ENCODE data around the gene NEDD4L. TPM values are rescaled to one million over a fixed set of nuclear protein-coding genes. Genes with fewer than 3 reads are reported as not detected.

The NEDD4L gene
- total RNA-seq, 1 donor from 2014 or later = 55.3 TPM

GRCh38 chr18:58095655-58096054 is 51.6 kb downstream of the NEDD4L start:
- no peak for DNase-seq

DNA sequence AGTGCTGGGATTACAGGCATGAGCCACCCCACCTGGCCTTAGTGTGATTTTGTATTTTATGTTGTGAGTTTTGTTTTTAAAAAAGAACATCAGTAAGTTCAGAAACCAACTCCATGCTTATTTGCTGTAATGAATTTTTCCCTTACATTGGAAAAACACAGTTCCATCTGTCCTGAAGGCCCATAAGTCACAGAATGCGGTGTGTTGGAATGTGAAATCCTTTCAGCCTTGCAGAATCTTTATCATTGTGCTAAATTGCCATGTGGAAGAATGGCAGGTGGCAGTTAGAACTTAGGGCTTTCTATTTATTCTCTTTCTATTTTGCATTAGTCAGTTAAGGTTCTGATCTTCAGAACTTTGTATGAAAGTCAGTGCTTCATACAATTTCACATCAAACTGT is 52.6 kb downstream of the NEDD4L start:
- no peak for DNase-seq

- DNase-seq = no peak
Observed at GRCh38 chr18:58097121-58097906, 53.3 kb downstream of the NEDD4L start.

DNA sequence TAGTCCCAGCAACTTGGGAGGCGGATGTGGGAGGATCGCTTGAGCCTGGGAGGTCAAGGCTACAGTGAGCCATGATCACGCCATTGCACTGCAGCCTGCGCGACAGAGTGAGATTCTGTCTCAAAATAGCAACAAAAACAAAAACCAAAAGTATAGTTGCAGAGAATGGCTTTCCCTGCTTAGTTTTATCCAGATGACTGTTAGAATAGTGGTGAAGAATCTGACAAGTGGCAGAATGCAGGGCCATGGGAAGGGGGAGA is 53.8 kb downstream of the NEDD4L start:
- no peak for DNase-seq

DNA sequence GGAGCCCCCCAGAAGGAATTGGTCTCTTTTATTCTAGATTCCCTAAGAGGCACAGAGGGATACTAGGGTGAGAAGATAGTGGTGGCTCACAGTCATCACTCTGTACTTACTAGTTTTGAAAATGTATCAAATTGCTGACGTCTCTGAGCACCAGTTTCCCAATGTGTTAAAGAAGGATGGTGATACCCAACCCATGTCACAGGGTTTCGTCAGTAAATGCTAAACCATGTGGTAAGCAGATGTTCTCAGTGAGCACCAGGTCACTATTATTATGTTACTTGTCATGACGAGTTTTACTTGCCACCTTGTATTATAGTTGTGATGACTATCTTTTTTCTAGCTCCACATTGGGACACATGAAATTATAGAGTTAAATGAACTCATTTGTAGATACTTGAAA is 54.7 kb downstream of the NEDD4L start:
- no peak for DNase-seq

GRCh38 chr18:58100154-58100553 is 56.1 kb downstream of the NEDD4L start:
- no peak for DNase-seq

- DNase-seq = peak; percentile 30
Observed at GRCh38 chr18:58101291-58101794, 57.3 kb downstream of the NEDD4L start.

GRCh38 chr18:58102018-58102417 is 58.0 kb downstream of the NEDD4L start:
- no peak for DNase-seq

GRCh38 chr18:58102875-58103274 is 58.8 kb downstream of the NEDD4L start:
- no peak for DNase-seq

DNA sequence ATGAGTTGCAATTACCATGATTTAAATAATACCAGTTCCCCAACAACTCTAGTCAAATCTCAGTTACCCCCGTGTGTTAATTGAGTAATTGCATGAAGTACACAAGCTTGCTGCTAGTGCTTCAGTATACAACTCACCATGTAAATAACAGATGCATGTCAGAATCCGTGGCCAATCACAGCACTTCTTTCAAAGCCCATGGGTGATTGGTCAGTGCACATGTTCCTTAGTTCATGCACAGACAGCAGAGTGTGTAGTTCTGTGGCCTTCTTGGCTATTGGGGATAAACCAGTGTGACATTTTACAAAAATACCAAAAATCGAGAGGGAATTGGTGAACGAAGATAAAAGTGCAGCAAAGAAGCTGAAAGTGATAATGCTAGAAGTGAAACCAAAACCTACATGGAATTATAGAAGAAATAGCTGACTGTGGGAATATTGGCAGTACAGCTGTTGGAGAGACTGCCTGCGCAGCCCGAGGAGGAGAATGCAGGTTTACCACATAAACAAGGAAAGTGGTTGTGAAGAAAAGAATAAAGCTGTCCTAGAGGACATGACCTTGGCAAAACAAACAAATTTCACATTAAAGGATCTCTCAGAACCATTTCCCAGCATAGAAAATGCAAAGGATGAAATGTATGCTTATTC is 59.4 kb downstream of the NEDD4L start:
- peak; percentile 30 for DNase-seq

GRCh38 chr18:58104096-58104495 is 60.1 kb downstream of the NEDD4L start:
- DNase-seq = no peak

DNA sequence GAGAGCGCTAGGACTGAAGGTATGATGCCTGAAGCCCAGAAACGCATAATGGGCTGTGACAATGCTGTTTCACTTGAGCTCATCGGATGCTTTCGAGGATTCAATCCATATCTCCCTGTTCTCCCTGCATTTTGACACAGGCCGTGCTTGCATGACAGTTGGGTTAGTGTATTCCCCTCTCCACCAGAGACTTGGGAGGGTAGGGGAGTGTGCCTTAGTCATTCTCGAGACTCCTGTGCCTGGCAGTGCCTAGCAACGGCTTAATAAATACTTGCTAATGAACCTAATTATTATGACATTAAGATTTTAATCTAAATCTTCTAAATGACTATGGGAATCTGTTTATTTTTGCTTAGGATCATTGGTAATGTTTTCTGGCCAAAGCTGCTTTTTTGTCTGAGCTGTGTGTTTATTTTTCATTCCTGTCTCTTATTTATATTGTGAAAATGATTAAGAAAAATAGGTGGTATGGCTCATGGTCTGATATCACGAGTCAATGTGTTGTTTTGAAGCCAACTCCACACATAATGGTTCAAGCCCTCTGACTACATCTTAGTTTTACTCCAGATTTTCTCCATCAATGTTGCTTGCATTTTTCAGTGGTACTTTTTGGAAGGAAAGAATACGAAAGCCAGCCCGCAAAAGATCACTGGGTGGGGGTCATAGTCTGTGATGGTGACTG is 61.3 kb downstream of the NEDD4L start:
- DNase-seq = no peak

- DNase-seq = peak; percentile 45
Observed at GRCh38 chr18:58105888-58106260, 61.8 kb downstream of the NEDD4L start.

GRCh38 chr18:58106289-58107070 is 62.5 kb downstream of the NEDD4L start:
- DNase-seq = no peak

GRCh38 chr18:58109256-58109655 is 65.2 kb downstream of the NEDD4L start:
- DNase-seq = no peak

DNA sequence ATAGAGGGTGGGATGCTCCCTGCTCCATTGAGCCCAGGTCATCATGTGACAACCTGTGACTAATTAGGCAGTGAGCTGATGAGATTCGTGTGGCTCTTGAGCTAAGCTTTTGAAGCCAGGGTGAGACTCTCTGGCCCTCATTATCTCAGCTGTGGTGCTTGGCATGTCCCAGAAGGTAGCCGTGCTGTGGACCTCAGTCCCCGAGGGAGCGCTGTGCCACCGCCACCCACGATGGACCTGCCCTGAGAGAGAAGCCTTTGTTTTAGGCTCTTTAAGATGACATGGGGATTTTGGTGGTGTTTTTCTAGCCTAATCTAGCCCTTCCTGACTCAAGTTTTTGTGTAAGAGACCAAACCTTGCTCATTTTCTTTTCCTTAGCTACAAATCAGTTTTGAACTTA is 66.4 kb downstream of the NEDD4L start:
- DNase-seq = no peak

GRCh38 chr18:58112174-58112573 is 68.1 kb downstream of the NEDD4L start:
- DNase-seq = no peak

GRCh38 chr18:58113337-58113736 is 69.3 kb downstream of the NEDD4L start:
- no peak for DNase-seq

- no peak for DNase-seq
Observed at GRCh38 chr18:58114766-58115165, 70.7 kb downstream of the NEDD4L start.

- DNase-seq = no peak
Observed at GRCh38 chr18:58116818-58117217, 72.8 kb downstream of the NEDD4L start.

GRCh38 chr18:58117786-58118403 is 73.9 kb downstream of the NEDD4L start:
- peak; percentile 66 for DNase-seq

DNA sequence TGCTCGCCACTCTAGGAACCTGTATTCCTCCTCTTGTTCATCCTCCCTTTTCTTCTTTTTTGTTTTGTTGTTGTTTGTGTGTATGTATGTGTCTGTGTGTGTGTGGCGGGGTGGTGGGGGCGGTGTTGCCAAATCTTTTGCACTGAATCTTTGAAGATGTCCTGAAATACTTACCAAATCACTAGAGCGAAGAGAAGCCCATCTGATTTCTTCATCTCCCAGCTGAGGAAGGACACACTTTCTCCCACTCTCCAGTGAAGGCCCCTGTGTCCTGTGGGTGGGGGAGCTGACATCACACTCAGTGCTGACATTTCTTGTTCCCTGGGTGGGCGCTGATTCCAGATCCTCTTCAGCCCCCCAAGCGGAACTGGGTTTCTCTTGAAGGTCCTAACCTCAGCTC is 74.5 kb downstream of the NEDD4L start:
- no peak for DNase-seq
